MM.1S (cell line): ENCODE data around the gene DLEC1.
A peak's percentile ranks its signal among the peaks of the same experiment; 100 is the strongest.

Source experiments
- DNase-seq: peaks from one replicate; pipeline ENCODE4 v3.0.0-alpha.2; 2015
- H2AFZ ChIP-seq: fragments of 300-600 bp; sonication (generic); 2 replicates; pipeline ENCODE4 v1.6.0; 2016; ENCODE audit warnings: antibody characterized with exemption, low read length
- H3F3A ChIP-seq: fragments of 300-600 bp; sonication (generic); 2 replicates; pipeline ENCODE4 v1.6.1; 2016; ENCODE audit warnings: mild to moderate bottlenecking, antibody characterized with exemption, low read length, moderate library complexity, mixed read lengths; ENCODE audit not compliant: insufficient read depth
- H3K27ac ChIP-seq: fragments of 300-600 bp; sonication (generic); 2 replicates; pipeline ENCODE4 v1.5.1; 2016; ENCODE audit warnings: mild to moderate bottlenecking, low read length
- H3K27me3 ChIP-seq: fragments of 300-600 bp; sonication (generic); replicated peaks from 2 replicates; pipeline ENCODE4 v1.6.0; 2016; ENCODE audit warnings: low read length; ENCODE audit not compliant: insufficient read depth
- H3K36me3 ChIP-seq: fragments of 300-600 bp; sonication (generic); replicated peaks from 2 replicates; pipeline ENCODE4 v1.6.1; 2016; ENCODE audit warnings: mild to moderate bottlenecking, low read length, mixed read lengths; ENCODE audit not compliant: insufficient read depth
- H3K4me1 ChIP-seq: fragments of 300-600 bp; sonication (generic); 2 replicates; pipeline ENCODE4 v1.6.1; 2016; ENCODE audit warnings: low read length, mixed read lengths
- H3K4me2 ChIP-seq: fragments of 300-600 bp; sonication (generic); 2 replicates; pipeline ENCODE4 v1.6.0; 2016; ENCODE audit warnings: low read depth, low read length
- H3K4me3 ChIP-seq: fragments of 300-600 bp; sonication (generic); 2 replicates; pipeline ENCODE4 v1.5.1; 2016; ENCODE audit warnings: low read length, mixed read lengths
- H3K79me2 ChIP-seq: fragments of 300-600 bp; sonication (generic); 2 replicates; pipeline ENCODE4 v1.6.1; 2016; ENCODE audit warnings: mixed run types, low read length, mixed read lengths
- H3K9ac ChIP-seq: fragments of 300-600 bp; sonication (generic); 2 replicates; pipeline ENCODE4 v1.6.1; 2016; ENCODE audit warnings: low read length, mixed read lengths
- H3K9me2 ChIP-seq: fragments of 300-600 bp; sonication (generic); replicated peaks from 2 replicates; pipeline ENCODE4 v1.6.1; 2016; ENCODE audit warnings: mild to moderate bottlenecking, low read length, mixed read lengths; ENCODE audit not compliant: insufficient read depth
- H3K9me3 ChIP-seq: fragments of 300-600 bp; sonication (generic); replicated peaks from 2 replicates; pipeline ENCODE4 v1.6.1; 2016; ENCODE audit warnings: mild to moderate bottlenecking, low read length, mixed read lengths; ENCODE audit not compliant: insufficient read depth
- H4K20me1 ChIP-seq: fragments of 300-600 bp; sonication (generic); 2 replicates; pipeline ENCODE4 v1.6.1; 2016; ENCODE audit warnings: mild to moderate bottlenecking, low read length, moderate library complexity, mixed read lengths; ENCODE audit not compliant: insufficient read depth
- EZH2 ChIP-seq: fragments of 300-600 bp; sonication (generic); optimal IDR thresholded peaks from 2 replicates; pipeline ENCODE3; 2017; ENCODE audit warnings: low read depth, mild to moderate bottlenecking, antibody characterized with exemption, low read length, mixed read lengths
- EZH2phosphoT487 ChIP-seq: fragments of 300-600 bp; sonication (generic); IDR thresholded peaks from 2 replicates; pipeline ENCODE4 v1.6.1; 2018; ENCODE audit warnings: antibody characterized with exemption, low read length
- TF ChIP-seq, protein P1 (sequence below): fragments of 300-600 bp; sonication (generic); IDR thresholded peaks from 2 replicates; pipeline ENCODE4 v1.5.1; 2016; ENCODE audit warnings: antibody characterized with exemption, low read length, mixed read lengths

DLEC1 gene

DNA sequence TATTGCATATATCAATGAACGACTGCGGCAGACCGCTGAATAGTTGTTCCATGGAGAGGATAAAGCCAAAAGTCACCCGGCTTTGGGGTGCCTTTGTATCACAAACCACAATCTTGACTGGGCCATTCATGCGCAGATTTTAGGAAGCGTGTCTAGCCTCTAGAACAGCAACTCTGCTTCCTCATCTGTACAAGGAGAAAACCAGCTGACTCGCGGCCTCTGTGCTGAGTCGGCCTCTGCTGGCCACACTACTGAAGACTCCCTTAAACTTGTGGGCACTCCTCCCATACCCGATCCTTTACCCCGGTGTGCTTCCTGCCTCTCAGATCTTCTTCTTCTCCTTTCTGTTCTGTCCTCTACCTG lies 872 bp downstream of the DLEC1 start:
- Histone ChIP-seq H2AFZ (peak overlapping the region; percentile 89), H3K4me2 (peak overlapping the region; percentile 98)

DNA sequence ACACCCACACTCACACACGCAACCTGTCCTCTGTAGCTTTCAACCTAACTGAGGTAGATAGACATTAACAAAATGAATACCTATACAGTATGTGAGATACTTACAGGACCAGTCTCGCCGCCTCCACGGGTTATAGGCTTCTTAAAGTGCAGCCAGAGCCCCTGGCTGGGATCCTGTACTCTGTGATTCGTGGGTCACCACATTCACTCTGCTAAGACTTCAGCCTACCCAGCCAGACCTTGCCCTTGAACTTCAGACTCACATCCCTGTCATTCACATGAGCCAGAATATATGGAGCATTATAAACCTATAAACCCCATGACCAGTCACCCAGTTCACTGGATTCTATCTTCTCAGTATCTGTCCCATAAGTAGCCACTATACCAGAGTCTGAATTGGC lies 1.4 kb downstream of the DLEC1 start:
- DNase-seq = no peak
- Histone ChIP-seq H3K36me3 (no peaks in the 10 kb centered on the region), H3K9ac (no peak overlapping the region), H3K27ac (no peak overlapping the region), H3K4me1 (peaks cover 11% of the 10 kb centered on the region), H3K9me3 (no peaks in the 10 kb centered on the region), H3K4me2 (peak overlapping the region; percentile 98), H3K27me3 (no peaks in the 10 kb centered on the region), H3F3A (no peaks in the 10 kb centered on the region), H3K4me3 (no peak overlapping the region), H3K79me2 (no peaks in the 10 kb centered on the region), H4K20me1 (no peaks in the 10 kb centered on the region), H2AFZ (peak overlapping the region; percentile 89; the same call in 1 of the 2 replicates), H3K9me2 (no peaks in the 10 kb centered on the region)
- TF ChIP-seq EZH2phosphoT487 = no peak
- TF ChIP-seq, protein P1, sequence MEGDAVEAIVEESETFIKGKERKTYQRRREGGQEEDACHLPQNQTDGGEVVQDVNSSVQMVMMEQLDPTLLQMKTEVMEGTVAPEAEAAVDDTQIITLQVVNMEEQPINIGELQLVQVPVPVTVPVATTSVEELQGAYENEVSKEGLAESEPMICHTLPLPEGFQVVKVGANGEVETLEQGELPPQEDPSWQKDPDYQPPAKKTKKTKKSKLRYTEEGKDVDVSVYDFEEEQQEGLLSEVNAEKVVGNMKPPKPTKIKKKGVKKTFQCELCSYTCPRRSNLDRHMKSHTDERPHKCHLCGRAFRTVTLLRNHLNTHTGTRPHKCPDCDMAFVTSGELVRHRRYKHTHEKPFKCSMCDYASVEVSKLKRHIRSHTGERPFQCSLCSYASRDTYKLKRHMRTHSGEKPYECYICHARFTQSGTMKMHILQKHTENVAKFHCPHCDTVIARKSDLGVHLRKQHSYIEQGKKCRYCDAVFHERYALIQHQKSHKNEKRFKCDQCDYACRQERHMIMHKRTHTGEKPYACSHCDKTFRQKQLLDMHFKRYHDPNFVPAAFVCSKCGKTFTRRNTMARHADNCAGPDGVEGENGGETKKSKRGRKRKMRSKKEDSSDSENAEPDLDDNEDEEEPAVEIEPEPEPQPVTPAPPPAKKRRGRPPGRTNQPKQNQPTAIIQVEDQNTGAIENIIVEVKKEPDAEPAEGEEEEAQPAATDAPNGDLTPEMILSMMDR = no peak
- no peak for TF ChIP-seq EZH2

More for the DNA sequence above, 872 bp downstream of the DLEC1 start:
- Histone ChIP-seq H3K27me3 (no peaks in the 10 kb centered on the region), H3K9me2 (no peaks in the 10 kb centered on the region), H3K79me2 (no peaks in the 10 kb centered on the region), H3K9me3 (no peaks in the 10 kb centered on the region), H3K36me3 (no peaks in the 10 kb centered on the region), H3F3A (no peaks in the 10 kb centered on the region), H3K9ac (peak overlapping the region; percentile 55; the same call in 1 of the 2 replicates), H3K27ac (no peak overlapping the region; the same call in 1 of the 2 replicates), H3K4me1 (peaks cover 11% of the 10 kb centered on the region), H4K20me1 (no peaks in the 10 kb centered on the region), H3K4me3 (peak overlapping the region; percentile 69)
- DNase-seq = peak; percentile 61
- TF ChIP-seq EZH2 = no peak
- TF ChIP-seq, protein P1 = peak; percentile 34; the same call in 1 of the 2 replicates

DNA sequence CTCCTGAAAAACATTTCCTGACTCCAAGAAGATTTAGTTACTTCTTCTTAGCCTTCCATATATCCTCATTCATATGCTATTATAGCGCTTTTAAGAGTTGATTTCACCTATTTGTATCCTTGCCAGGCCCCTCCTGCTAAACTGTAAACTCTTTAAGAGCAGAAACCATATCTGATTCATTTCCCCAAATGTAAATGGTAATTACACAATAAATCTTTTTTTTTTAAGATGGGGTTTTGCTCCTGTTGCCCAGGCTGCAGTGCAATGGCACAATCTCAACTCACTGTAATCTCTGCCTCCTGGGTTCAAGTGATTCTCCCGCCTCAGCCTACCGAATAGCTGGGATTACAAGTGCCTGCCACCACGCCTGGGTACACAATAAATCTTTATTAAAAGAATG lies 4.5 kb downstream of the DLEC1 start:
- no peak overlapping the region for H3K4me2 ChIP-seq
- no peak overlapping the region for H2AFZ ChIP-seq
- H3K36me3 ChIP-seq = no peaks in the 10 kb centered on the region
- no peak overlapping the region for H3K9ac ChIP-seq
- H3K9me3 ChIP-seq = no peaks in the 10 kb centered on the region
- no peaks in the 10 kb centered on the region for H3F3A ChIP-seq
- no peak overlapping the region for H3K27ac ChIP-seq
- H4K20me1 ChIP-seq = no peaks in the 10 kb centered on the region
- DNase-seq = no peak
- no peak for TF ChIP-seq EZH2
- no peak for TF ChIP-seq EZH2phosphoT487
- TF ChIP-seq, protein P1 = no peak
- H3K27me3 ChIP-seq = no peaks in the 10 kb centered on the region
- H3K4me3 ChIP-seq = no peak overlapping the region
- H3K79me2 ChIP-seq = no peaks in the 10 kb centered on the region
- peaks cover 8% of the 10 kb centered on the region for H3K4me1 ChIP-seq
- no peaks in the 10 kb centered on the region for H3K9me2 ChIP-seq
